Stimulated activated CD8-positive, alpha-beta memory T cell treated with anti-CD3 and anti-CD28 coated beads, Interleukin-7, amount 100 ng/mL, for 48 hours (primary cell): Measurements from ENCODE around the gene THAP7.
"Not testable (repeated sequence)": the region's sequence is repeated elsewhere in the genome, so short reads cannot be mapped to it uniquely, and the experiment has no call there.

Source experiments
- DNase-seq, 2 donors: peaks; one replicate each; pipeline ENCODE4 v3.0.0-alpha.2; 2020; ENCODE audit warnings: low read depth in 1 of 2; ENCODE audit errors: extremely low read depth in 1 of 2

THAP7 gene

DNA sequence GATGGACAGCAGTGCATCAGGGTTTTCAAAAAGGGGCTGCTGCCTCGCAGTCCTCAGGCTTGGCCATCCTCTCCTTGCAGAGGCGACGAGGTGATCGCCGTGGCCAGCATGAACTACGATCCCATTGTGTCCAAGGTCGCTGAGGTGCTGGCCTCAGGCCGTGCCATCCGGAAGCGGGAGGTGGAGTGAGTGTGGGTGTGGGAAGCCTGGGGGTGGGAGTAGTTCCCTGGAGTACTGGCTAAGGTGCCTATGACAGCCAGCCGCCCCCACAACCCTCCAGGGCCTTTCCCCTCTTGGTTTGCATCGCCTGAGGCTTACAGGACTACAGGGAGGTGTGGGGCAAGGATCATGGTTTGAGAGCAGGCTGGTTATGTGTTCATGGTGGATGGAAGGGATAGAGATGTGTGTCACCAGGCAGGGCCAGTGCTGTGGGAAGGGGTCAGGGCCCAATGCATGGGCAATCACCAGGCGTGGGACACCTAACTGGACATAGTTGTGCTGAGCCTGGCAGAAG, 21.9 kb downstream of the THAP7 start:
- no peak for DNase-seq

DNA sequence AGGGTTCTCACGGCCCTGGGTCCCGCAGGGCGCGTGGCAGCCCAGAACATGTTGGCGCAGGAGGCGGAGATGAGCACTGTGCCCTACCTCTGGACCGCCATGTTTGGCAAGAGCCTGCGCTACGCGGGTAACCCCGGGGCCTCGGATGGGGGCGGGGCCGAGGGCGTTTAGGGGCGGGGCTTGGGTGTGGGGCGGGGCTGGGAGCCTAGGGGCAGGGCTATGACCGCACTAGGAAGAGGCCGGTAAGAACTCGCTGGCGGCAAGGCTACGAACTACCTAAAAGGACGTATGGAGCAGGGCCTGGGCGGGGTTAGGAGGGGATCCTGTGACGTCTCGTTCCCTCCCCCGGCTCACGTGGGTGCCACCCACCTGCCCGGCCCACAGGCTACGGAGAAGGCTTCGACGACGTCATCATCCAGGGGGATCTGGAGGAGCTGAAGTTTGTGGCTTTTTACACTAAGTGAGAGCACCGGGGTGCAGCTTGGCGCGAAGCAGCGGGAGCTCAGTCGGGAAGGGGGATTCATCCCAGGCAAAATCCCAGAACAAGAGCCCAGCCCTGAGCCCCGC, 22.6 kb downstream of the THAP7 start:
- peak in 1 of 2 donors; percentile 72 for DNase-seq

- no peak for DNase-seq
These were observed 23.5 kb downstream of the THAP7 start for GRCh38 chr22:20978419-20978818.

- DNase-seq: no peak
These were observed 24.3 kb downstream of the THAP7 start for GRCh38 chr22:20977516-20978170.

DNA sequence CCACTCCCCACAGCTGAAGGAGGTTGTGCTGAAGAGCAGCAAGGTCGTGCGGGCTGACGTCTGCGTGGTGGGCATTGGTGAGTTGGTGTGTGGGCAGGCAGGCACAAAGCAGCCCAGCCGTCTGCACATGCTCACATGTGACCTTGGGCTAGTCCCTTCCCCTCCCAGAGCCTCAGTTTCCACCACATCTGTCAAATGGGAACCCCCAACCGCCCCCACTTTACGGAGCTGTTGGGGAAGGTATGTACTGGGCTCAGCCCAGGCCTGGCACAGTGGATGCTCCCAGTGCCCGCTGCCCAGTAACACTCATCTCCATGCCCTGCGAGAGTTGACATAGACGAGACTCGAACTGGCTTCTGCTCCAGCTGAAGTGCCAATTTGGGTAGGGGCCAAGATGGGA, 24.9 kb downstream of the THAP7 start:
- no peak for DNase-seq

DNA sequence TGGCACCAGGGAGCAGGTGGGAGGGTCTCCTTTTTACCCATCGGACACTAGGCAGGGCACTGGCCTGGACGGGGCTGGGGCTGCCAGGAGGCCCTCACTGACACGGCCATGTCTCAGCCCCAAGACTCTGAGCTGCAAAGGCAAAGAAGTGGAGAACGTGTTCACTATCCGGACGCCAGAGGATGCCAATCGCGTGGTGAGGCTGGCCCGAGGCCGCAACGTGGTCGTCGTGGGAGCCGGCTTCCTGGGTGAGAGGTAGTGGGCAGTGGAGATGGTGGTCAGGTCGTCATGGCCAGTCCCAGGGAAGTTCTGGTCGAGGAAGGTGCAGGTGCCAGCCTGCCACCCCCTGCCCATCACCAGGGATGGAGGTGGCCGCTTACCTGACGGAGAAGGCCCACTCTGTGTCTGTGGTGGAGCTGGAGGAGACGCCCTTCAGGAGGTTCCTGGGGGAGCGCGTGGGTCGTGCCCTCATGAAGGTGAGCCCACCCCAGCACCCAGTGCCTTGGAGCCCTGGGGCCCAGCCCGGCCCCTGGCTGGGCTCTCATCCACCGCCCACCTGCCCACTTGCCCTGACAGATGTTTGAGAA, 25.5 kb downstream of the THAP7 start:
- no peak for DNase-seq

DNA sequence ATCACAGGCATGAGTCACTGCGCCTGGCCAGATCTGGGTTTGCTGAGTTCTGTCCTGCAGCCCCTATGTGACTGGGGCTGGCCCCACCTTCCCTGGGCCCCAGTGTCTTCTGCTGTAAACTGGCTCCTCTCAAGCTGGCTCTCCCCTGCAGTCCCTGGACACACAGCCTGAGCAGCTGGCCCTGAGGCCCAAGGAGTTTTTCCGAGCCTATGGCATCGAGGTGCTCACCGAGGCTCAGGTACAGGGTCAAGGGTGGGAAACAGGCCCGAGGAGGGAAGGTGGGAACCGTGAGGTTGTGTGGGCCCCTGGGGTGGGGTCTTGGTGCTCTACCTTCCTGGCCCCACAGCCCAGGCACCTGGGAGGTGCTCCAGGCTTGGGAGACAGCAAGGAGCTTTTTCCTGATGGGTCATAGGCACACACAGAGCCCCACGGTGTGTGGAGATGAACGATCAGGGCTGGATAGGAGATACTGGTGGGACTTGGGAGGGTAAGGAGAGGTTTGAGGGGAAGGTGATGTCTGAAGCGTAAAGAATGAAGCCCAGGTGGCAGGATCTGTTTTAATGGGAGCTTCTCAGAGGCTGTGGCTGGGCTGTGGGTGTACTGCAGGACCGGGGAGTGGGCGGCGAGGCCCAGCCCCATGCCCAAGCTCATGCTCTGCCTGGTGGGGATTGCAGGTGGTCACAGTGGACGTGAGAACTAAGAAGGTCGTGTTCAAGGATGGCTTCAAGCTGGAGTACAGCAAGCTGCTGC, 26.2 kb downstream of the THAP7 start:
- DNase-seq: no peak

DNA sequence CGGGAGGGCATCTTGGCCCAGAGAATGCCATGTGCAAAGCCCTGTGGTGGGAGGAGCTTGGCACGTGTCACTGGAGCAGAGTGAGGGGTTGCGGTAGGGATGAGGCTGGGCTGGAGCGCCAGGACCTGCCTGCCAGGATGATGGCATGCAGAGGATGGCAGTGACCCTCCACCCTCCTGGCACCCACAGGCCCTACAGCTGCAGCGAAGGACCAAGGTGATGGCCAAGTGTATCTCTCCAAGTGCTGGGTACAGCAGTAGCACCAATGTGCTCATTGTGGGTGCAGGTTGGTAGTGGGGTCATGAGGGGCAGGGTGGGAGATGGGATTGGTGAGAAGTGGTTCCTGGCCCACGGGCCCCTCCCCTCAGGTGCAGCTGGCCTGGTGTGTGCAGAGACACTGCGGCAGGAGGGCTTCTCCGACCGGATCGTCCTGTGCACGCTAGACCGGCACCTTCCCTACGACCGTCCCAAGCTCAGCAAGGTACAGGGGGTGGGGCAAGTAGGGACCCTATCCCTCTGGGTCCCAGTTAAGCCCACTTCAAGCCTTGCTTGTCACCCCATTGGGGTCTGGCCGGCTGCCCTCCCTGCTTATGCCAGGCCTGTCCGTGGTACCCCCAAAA, 27.5 kb downstream of the THAP7 start:
- no peak for DNase-seq

GRCh38 chr22:20973634-20974286, 28.2 kb downstream of the THAP7 start:
- DNase-seq: no peak

- DNase-seq: no peak
These were observed 28.9 kb downstream of the THAP7 start for GRCh38 chr22:20972933-20973577.

DNA sequence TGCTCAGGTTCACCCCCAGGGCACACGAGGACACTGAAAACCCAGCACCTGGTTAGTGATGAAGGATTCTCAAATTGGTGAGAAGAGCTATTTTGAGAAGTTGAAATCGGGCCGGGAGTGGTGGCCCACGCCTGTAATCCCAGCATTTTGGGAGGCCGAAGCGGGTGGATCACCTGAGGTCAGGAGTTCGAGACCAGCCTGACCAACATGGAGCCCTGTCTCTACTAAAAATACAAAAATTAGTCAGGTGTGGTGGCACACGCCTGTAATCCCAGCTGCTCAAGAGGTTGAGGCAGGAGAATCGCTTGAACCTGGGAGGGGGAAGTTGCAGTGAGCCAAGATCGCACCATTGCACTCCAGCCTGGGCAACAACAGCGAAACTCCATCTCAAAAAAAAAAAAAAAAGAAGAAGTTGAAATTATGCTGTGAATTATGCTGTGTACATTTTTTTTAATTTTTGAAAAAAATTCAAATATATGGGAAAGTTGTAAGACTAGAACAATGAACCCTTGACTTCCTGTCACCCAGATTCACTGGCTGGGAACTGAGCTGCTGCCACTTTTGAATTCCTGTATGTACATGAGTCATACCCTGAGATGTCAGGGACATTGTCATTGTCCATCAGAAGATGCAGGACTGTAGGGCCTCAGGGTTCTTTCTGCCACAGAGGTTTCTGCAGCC, 29.8 kb downstream of the THAP7 start:
- not testable (repeated sequence) for DNase-seq

- no peak for DNase-seq
These were observed 30.8 kb downstream of the THAP7 start for GRCh38 chr22:20970939-20971657.

- no peak for DNase-seq
These were observed 33.5 kb downstream of the THAP7 start for GRCh38 chr22:20968281-20968977.

- no peak for DNase-seq
These were observed 34.2 kb downstream of the THAP7 start for GRCh38 chr22:20967697-20968211.

DNA sequence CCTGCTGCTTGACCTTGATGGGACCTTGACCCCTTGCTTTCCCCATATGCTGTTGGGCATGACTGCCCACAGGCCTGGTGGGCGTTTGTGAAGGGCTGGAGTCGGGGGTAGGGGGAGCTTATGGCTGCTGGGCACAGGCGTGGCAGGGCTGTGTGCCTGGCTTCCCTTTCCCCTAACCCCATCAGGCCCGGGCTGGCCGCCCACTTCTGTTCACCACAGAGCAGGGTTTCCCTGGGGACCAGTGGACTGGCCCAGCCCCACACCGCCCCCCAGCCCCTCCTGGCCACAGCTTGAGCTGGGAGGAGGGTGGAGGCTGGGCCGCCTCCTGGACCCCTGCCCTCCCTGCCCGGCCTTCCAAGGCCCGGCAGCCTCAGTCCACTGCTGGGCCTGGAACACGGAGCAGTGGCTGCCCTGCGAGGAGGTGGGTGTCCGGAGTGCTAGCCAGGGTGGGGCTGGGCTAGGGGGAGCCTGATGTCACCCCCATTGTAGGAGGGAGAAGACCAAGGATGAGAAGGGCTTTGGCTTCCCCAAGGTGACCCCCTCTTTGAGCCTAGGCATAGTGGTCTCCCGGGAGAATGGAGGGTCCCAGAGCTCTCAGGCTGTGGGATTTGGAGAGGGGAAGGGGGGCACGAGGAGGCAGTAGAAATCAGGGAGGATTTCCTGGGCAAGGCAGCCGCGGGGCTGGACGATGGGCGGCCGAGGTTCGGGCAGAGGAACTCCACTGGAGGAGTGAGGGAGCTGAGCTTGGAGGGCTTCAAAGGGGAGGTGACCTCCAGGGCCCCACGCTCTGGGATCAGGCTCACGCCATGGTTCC, 34.8 kb downstream of the THAP7 start, which contains the start of gene AIFM3:
Gene AIFM3, plus strand, starts transcription at position 373 of the 814 bp plus-strand sequence. CDS start 690 bp downstream, outside the sequence.
- DNase-seq: no peak

GRCh38 chr22:20965888-20966855, 35.7 kb downstream of the THAP7 start:
- DNase-seq: no peak
